ENCODE measurements around the gene MAN1A2.
A peak's percentile ranks its signal among the peaks of the same experiment; 100 is the strongest.

Gene MAN1A2

GRCh38 chr1:117398957-117399356 is 31.7 kb downstream of the MAN1A2 start:
- Histone ChIP-seq H3K27ac (ENCODE audit: extremely low read depth, low read depth, low read length) (no peak overlapping the region), H3K4me3 (ENCODE audit: low read depth, low read length) (no peak overlapping the region), H3K4me1 (ENCODE audit: control insufficient read depth, insufficient read depth, low read length) (no peaks in the 10 kb centered on the region), H3K36me3 (ENCODE audit: control insufficient read depth in 2 of 2, insufficient read depth in 1 of 2, low read length in 2 of 2) (peaks cover 0 to 9% of the 10 kb centered on the region in 2 experiments; a peak in 1 of 3 replicates), H3K9me3 (ENCODE audit: control insufficient read depth, insufficient read depth, low read depth, low read length) (no peaks in the 10 kb centered on the region; the same call in 1 of the 2 replicates)
- POLR2A ChIA-PET = no interaction called here
- TF ChIP-seq MZF1 (tag by site-specific recombination; IDR thresholded peaks at IDR 0.05; ENCODE audit: borderline replicate concordance) = no peak
- TF ChIP-seq ZNF239 (tag by site-specific recombination; IDR thresholded peaks at IDR 0.05) = 0 out of 2 replicates have a peak, but pooled peaks have one; percentile 45
- CTCF ChIA-PET = no interaction called here

GRCh38 chr1:117401761-117402160 is 34.5 kb downstream of the MAN1A2 start:
- POLR2A ChIA-PET = no interaction called here
- no peaks in the 10 kb centered on the region for H3K4me1 ChIP-seq (ENCODE audit: control insufficient read depth, insufficient read depth, low read length)

DNA sequence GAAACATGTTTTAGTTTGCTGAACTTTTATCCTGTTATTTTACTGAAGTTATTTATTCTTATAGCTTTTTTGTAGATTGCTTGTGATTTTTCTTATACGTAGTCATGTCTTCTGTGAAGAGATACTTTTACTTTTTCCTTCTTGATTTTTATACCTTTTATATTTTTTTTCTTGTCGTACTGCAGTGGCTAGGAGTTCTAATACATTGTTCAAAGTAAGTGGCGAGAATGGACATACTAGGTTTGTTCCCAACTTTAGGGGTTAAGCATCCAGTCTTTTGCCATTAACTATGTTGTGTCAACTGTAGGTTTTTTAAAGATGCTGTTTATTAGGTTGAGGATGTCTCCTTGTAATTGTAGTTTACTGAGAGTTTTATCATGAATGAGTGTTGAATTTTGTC is 36.3 kb downstream of the MAN1A2 start:
- Histone ChIP-seq H3K9me3 (ENCODE audit: control insufficient read depth, insufficient read depth, low read depth, low read length) (no peaks in the 10 kb centered on the region; the same call in 1 of the 2 replicates), H3K36me3 (ENCODE audit: control insufficient read depth in 2 of 2, insufficient read depth in 1 of 2, low read length in 2 of 2) (peaks cover 0 to 10% of the 10 kb centered on the region in 2 experiments; a peak in 1 of 3 replicates), H3K4me1 (ENCODE audit: control insufficient read depth, insufficient read depth, low read length) (no peaks in the 10 kb centered on the region), H3K27ac (ENCODE audit: extremely low read depth, low read depth, low read length) (no peak overlapping the region), H3K4me3 (ENCODE audit: low read depth, low read length) (no peak overlapping the region)
- ChIA-PET POLR2A (no interaction called here), CTCF (no interaction called here)
- TF ChIP-seq SETDB1 (IDR thresholded peaks at IDR 0.05; ENCODE audit: insufficient read length, low read length) = peak; percentile 87
- TF ChIP-seq ZNF707 (tag by site-specific recombination; IDR thresholded peaks at IDR 0.05) = no peak

More at GRCh38 chr1:117401761-117402160, 34.5 kb downstream of the MAN1A2 start:
- H3K4me3 ChIP-seq (ENCODE audit: low read depth, low read length) = no peak overlapping the region
- no peak overlapping the region for H3K27ac ChIP-seq (ENCODE audit: extremely low read depth, low read depth, low read length)
- no peak for TF ChIP-seq ZNF677 (tag by site-specific recombination; IDR thresholded peaks at IDR 0.05)
- TF ChIP-seq RBAK (tag by site-specific recombination; IDR thresholded peaks at IDR 0.05) = no peak
- no peak for TF ChIP-seq SETDB1 (IDR thresholded peaks at IDR 0.05; ENCODE audit: insufficient read length, low read length)
- TF ChIP-seq ZBTB1 (tag by site-specific recombination; IDR thresholded peaks at IDR 0.05) = no peak
- no peak for TF ChIP-seq ZNF626 (tag by site-specific recombination; IDR thresholded peaks at IDR 0.05)
- H3K9me3 ChIP-seq (ENCODE audit: control insufficient read depth, insufficient read depth, low read depth, low read length) = no peaks in the 10 kb centered on the region; the same call in 1 of the 2 replicates
- CTCF ChIA-PET = no interaction called here
- H3K36me3 ChIP-seq (ENCODE audit: control insufficient read depth in 2 of 2, insufficient read depth in 1 of 2, low read length in 2 of 2) = peaks cover 0 to 10% of the 10 kb centered on the region in 2 experiments; a peak in 1 of 3 replicates

DNA sequence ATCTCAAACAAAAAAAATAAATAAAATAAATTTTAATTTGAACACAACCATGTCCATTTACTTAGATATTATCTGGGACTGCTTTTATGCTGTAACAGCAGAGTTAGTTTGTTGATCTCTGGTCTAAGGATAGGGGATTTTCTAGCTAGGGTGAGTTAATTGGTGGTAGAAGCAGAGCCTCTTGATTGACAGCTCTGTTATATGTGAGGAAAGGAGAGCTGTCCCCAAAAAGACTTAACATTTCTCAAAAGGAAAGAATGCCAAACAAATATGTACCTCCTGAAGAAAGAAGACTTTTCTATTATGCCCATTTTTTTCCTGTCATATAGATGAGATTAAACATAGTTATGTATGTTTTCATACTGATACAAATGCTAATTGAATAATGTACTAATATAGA is 37.8 kb downstream of the MAN1A2 start:
- Histone ChIP-seq H3K36me3 (ENCODE audit: control insufficient read depth in 2 of 2, insufficient read depth in 1 of 2, low read length in 2 of 2) (peaks cover 0 to 10% of the 10 kb centered on the region in 2 experiments; a peak in 1 of 3 replicates), H3K9me3 (ENCODE audit: control insufficient read depth, insufficient read depth, low read depth, low read length) (no peaks in the 10 kb centered on the region; the same call in 1 of the 2 replicates), H3K4me3 (ENCODE audit: low read depth, low read length) (no peak overlapping the region), H3K27ac (ENCODE audit: extremely low read depth, low read depth, low read length) (no peak overlapping the region), H3K4me1 (ENCODE audit: control insufficient read depth, insufficient read depth, low read length) (no peaks in the 10 kb centered on the region)
- CTCF ChIA-PET = interaction anchor here (0.6 kb wide), 1 partner anchor 23 kb away, joined by 3 read pairs; no protein-coding TSS in a partner anchor
- POLR2A ChIA-PET = no interaction called here
- TF ChIP-seq ZSCAN4 (tag by site-specific recombination; IDR thresholded peaks at IDR 0.05) = no peak
- TF ChIP-seq ZNF354C (tag by site-specific recombination; IDR thresholded peaks at IDR 0.05; ENCODE audit: borderline replicate concordance, low read depth) = no peak
- no peak for TF ChIP-seq ZBTB26 (tag by site-specific recombination; optimal IDR thresholded peaks at IDR 0.05)
- no peak for TF ChIP-seq ZNF114 (tag by site-specific recombination; IDR thresholded peaks at IDR 0.05)
- no peak for TF ChIP-seq KLF16 (tag by site-specific recombination; IDR thresholded peaks at IDR 0.05)
- TF ChIP-seq ZSCAN18 (tag by site-specific recombination; IDR thresholded peaks at IDR 0.05) = no peak
- no peak for TF ChIP-seq ZNF561 (tag by site-specific recombination; IDR thresholded peaks at IDR 0.05; ENCODE audit: borderline replicate concordance)
- no peak for TF ChIP-seq BCL11B (tag by site-specific recombination; IDR thresholded peaks at IDR 0.05; ENCODE audit: low read depth)
- TF ChIP-seq REST (tag by site-specific recombination; IDR thresholded peaks at IDR 0.05) = no peak
- TF ChIP-seq ZBTB6 (tag by site-specific recombination; IDR thresholded peaks at IDR 0.05) = no peak
- TF ChIP-seq MZF1 (tag by site-specific recombination; IDR thresholded peaks at IDR 0.05; ENCODE audit: borderline replicate concordance) = no peak
- TF ChIP-seq ZXDB (tag by site-specific recombination; IDR thresholded peaks at IDR 0.05) = no peak
